ENCODE data around the gene USP25.

Gene USP25

GRCh38 chr21:15754640-15755039 lies 24.9 kb downstream of the USP25 start:
- peaks cover 65% of the 10 kb centered on the region for H3K79me2 ChIP-seq (ENCODE audit: control insufficient read depth, insufficient read depth, low read length)
- H3K23ac ChIP-seq (ENCODE audit: low read length): no peak overlapping the region
- no peak overlapping the region for H3K18ac ChIP-seq (ENCODE audit: low read length)
- peaks cover 8% of the 10 kb centered on the region for H3K79me1 ChIP-seq (ENCODE audit: low read length)
- H3K27ac ChIP-seq (ENCODE audit: low read depth, low read length): no peak overlapping the region
- WGBS (ENCODE audit: extremely low coverage, insufficient coverage, low lambda C conversion rate): no CpG with 5 or more reads among the region's 1 CpG
- H3K56ac ChIP-seq (ENCODE audit: low read length): no peak overlapping the region
- H3K4me3 ChIP-seq (ENCODE audit: low read length): no peak overlapping the region
- no peak overlapping the region for H3K4me2 ChIP-seq (ENCODE audit: low read length)
- no peaks in the 10 kb centered on the region for H3K36me3 ChIP-seq (ENCODE audit: control insufficient read depth, insufficient read depth, low read length)
- H2BK15ac ChIP-seq (replicated peaks; ENCODE audit: low read depth): no peak overlapping the region
- no peak overlapping the region for H4K5ac ChIP-seq (ENCODE audit: low read length)
- H2BK5ac ChIP-seq (ENCODE audit: low read length): no peak overlapping the region
- no peak overlapping the region for H2BK120ac ChIP-seq (ENCODE audit: low read depth, low read length)
- H3K4ac ChIP-seq (ENCODE audit: low read depth, low read length): no peak overlapping the region
- no peak overlapping the region for H3K9ac ChIP-seq (ENCODE audit: low read length)
- no peaks in the 10 kb centered on the region for H3K27me3 ChIP-seq (ENCODE audit: insufficient read depth, low read length, poor library complexity)
- no peak overlapping the region for H4K8ac ChIP-seq (ENCODE audit: low read depth, low read length)
- no peak overlapping the region for H2AK5ac ChIP-seq (ENCODE audit: low read length)
- H3K4me1 ChIP-seq (ENCODE audit: control insufficient read depth, low read depth, low read length): peaks cover 5% of the 10 kb centered on the region
- DNase-seq: no peak

- peaks cover 64% of the 10 kb centered on the region for H3K79me2 ChIP-seq (ENCODE audit: control insufficient read depth, insufficient read depth, low read length)
- no peak overlapping the region for H2AK5ac ChIP-seq (ENCODE audit: low read length)
- H4K8ac ChIP-seq (ENCODE audit: low read depth, low read length): no peak overlapping the region
- H4K5ac ChIP-seq (ENCODE audit: low read length): no peak overlapping the region
- no peak overlapping the region for H3K4me3 ChIP-seq (ENCODE audit: low read length)
- H3K18ac ChIP-seq (ENCODE audit: low read length): no peak overlapping the region
- WGBS (ENCODE audit: extremely low coverage, insufficient coverage, low lambda C conversion rate): no CpG with 5 or more reads among the region's 3 CpGs
- H3K27me3 ChIP-seq (ENCODE audit: insufficient read depth, low read length, poor library complexity): no peaks in the 10 kb centered on the region
- no peak overlapping the region for H3K9ac ChIP-seq (ENCODE audit: low read length)
- H3K4me1 ChIP-seq (ENCODE audit: control insufficient read depth, low read depth, low read length): peaks cover 8% of the 10 kb centered on the region
- no peak overlapping the region for H3K56ac ChIP-seq (ENCODE audit: low read length)
- H3K79me1 ChIP-seq (ENCODE audit: low read length): peaks cover 9% of the 10 kb centered on the region
- no peak overlapping the region for H3K4me2 ChIP-seq (ENCODE audit: low read length)
- H3K27ac ChIP-seq (ENCODE audit: low read depth, low read length): no peak overlapping the region
- no peaks in the 10 kb centered on the region for H3K36me3 ChIP-seq (ENCODE audit: control insufficient read depth, insufficient read depth, low read length)
- no peak overlapping the region for H2BK5ac ChIP-seq (ENCODE audit: low read length)
- H3K23ac ChIP-seq (ENCODE audit: low read length): no peak overlapping the region
- H2BK120ac ChIP-seq (ENCODE audit: low read depth, low read length): no peak overlapping the region
- DNase-seq: no peak
- no peak overlapping the region for H2BK15ac ChIP-seq (replicated peaks; ENCODE audit: low read depth)
- H3K4ac ChIP-seq (ENCODE audit: low read depth, low read length): no peak overlapping the region
These were observed 25.3 kb downstream of the USP25 start for GRCh38 chr21:15755125-15755524.

- Histone ChIP-seq H3K4me1 (ENCODE audit: control insufficient read depth, low read depth, low read length) (peaks cover 11% of the 10 kb centered on the region), H3K9ac (ENCODE audit: low read length) (no peak overlapping the region), H3K79me1 (ENCODE audit: low read length) (peaks cover 13% of the 10 kb centered on the region), H3K36me3 (ENCODE audit: control insufficient read depth, insufficient read depth, low read length) (no peaks in the 10 kb centered on the region), H3K4ac (ENCODE audit: low read depth, low read length) (no peak overlapping the region), H3K4me3 (ENCODE audit: low read length) (no peak overlapping the region), H3K4me2 (ENCODE audit: low read length) (no peak overlapping the region), H3K79me2 (ENCODE audit: control insufficient read depth, insufficient read depth, low read length) (peaks cover 64% of the 10 kb centered on the region), H2BK5ac (ENCODE audit: low read length) (no peak overlapping the region), H2AK5ac (ENCODE audit: low read length) (no peak overlapping the region), H3K27ac (ENCODE audit: low read depth, low read length) (no peak overlapping the region), H2BK120ac (ENCODE audit: low read depth, low read length) (no peak overlapping the region), H2BK15ac (replicated peaks; ENCODE audit: low read depth) (no peak overlapping the region), H3K27me3 (ENCODE audit: insufficient read depth, low read length, poor library complexity) (no peaks in the 10 kb centered on the region), H3K56ac (ENCODE audit: low read length) (no peak overlapping the region), H4K8ac (ENCODE audit: low read depth, low read length) (no peak overlapping the region), H4K5ac (ENCODE audit: low read length) (no peak overlapping the region), H3K18ac (ENCODE audit: low read length) (no peak overlapping the region), H3K23ac (ENCODE audit: low read length) (no peak overlapping the region)
- no CpG with 5 or more reads among the region's 2 CpGs for WGBS (ENCODE audit: extremely low coverage, insufficient coverage, low lambda C conversion rate)
- peak; percentile 83 for DNase-seq
These were observed 29.7 kb downstream of the USP25 start for GRCh38 chr21:15759469-15759868.

- Histone ChIP-seq H3K4me3 (ENCODE audit: low read length) (no peak overlapping the region), H3K36me3 (ENCODE audit: control insufficient read depth, insufficient read depth, low read length) (no peaks in the 10 kb centered on the region), H3K23ac (ENCODE audit: low read length) (no peak overlapping the region), H3K27me3 (ENCODE audit: insufficient read depth, low read length, poor library complexity) (no peaks in the 10 kb centered on the region), H3K79me1 (ENCODE audit: low read length) (peaks cover 9% of the 10 kb centered on the region), H2BK120ac (ENCODE audit: low read depth, low read length) (no peak overlapping the region), H2AK5ac (ENCODE audit: low read length) (no peak overlapping the region), H3K4ac (ENCODE audit: low read depth, low read length) (no peak overlapping the region), H3K27ac (ENCODE audit: low read depth, low read length) (no peak overlapping the region), H3K56ac (ENCODE audit: low read length) (no peak overlapping the region), H3K79me2 (ENCODE audit: control insufficient read depth, insufficient read depth, low read length) (peaks cover 46% of the 10 kb centered on the region), H2BK5ac (ENCODE audit: low read length) (no peak overlapping the region), H3K4me1 (ENCODE audit: control insufficient read depth, low read depth, low read length) (peaks cover 11% of the 10 kb centered on the region), H3K9ac (ENCODE audit: low read length) (no peak overlapping the region), H4K8ac (ENCODE audit: low read depth, low read length) (no peak overlapping the region), H4K5ac (ENCODE audit: low read length) (no peak overlapping the region), H2BK15ac (replicated peaks; ENCODE audit: low read depth) (no peak overlapping the region), H3K4me2 (ENCODE audit: low read length) (no peak overlapping the region), H3K18ac (ENCODE audit: low read length) (no peak overlapping the region)
- WGBS (ENCODE audit: extremely low coverage, insufficient coverage, low lambda C conversion rate): no CpG with 5 or more reads among the region's 7 CpGs
- no peak for DNase-seq
These were observed 31.8 kb downstream of the USP25 start for GRCh38 chr21:15761507-15762100.

- no peak overlapping the region for H2AK5ac ChIP-seq (ENCODE audit: low read length)
- no CpG with 5 or more reads among the region's 1 CpG for WGBS (ENCODE audit: extremely low coverage, insufficient coverage, low lambda C conversion rate)
These were observed 33.6 kb downstream of the USP25 start for GRCh38 chr21:15763359-15763758.

GRCh38 chr21:15764878-15765277 lies 35.1 kb downstream of the USP25 start:
- H3K27ac ChIP-seq (ENCODE audit: low read depth, low read length): no peak overlapping the region
- H3K9ac ChIP-seq (ENCODE audit: low read length): no peak overlapping the region
- no CpG with 5 or more reads among the region's 3 CpGs for WGBS (ENCODE audit: extremely low coverage, insufficient coverage, low lambda C conversion rate)
- peaks cover 24% of the 10 kb centered on the region for H3K79me2 ChIP-seq (ENCODE audit: control insufficient read depth, insufficient read depth, low read length)
- no peak overlapping the region for H4K8ac ChIP-seq (ENCODE audit: low read depth, low read length)
- H2BK120ac ChIP-seq (ENCODE audit: low read depth, low read length): no peak overlapping the region
- no peak overlapping the region for H3K4me3 ChIP-seq (ENCODE audit: low read length)
- no peak overlapping the region for H3K18ac ChIP-seq (ENCODE audit: low read length)
- no peak overlapping the region for H2BK5ac ChIP-seq (ENCODE audit: low read length)
- no peak overlapping the region for H3K4ac ChIP-seq (ENCODE audit: low read depth, low read length)
- no peak overlapping the region for H4K5ac ChIP-seq (ENCODE audit: low read length)
- H2AK5ac ChIP-seq (ENCODE audit: low read length): no peak overlapping the region
- no peaks in the 10 kb centered on the region for H3K36me3 ChIP-seq (ENCODE audit: control insufficient read depth, insufficient read depth, low read length)
- peaks cover 8% of the 10 kb centered on the region for H3K4me1 ChIP-seq (ENCODE audit: control insufficient read depth, low read depth, low read length)
- H3K79me1 ChIP-seq (ENCODE audit: low read length): peaks cover 7% of the 10 kb centered on the region
- no peak for DNase-seq
- no peak overlapping the region for H3K56ac ChIP-seq (ENCODE audit: low read length)
- no peak overlapping the region for H2BK15ac ChIP-seq (replicated peaks; ENCODE audit: low read depth)
- no peak overlapping the region for H3K4me2 ChIP-seq (ENCODE audit: low read length)
- H3K27me3 ChIP-seq (ENCODE audit: insufficient read depth, low read length, poor library complexity): no peaks in the 10 kb centered on the region
- no peak overlapping the region for H3K23ac ChIP-seq (ENCODE audit: low read length)

More at GRCh38 chr21:15763359-15763758, 33.6 kb downstream of the USP25 start:
- H4K8ac ChIP-seq (ENCODE audit: low read depth, low read length): no peak overlapping the region
- no peak overlapping the region for H3K18ac ChIP-seq (ENCODE audit: low read length)
- no peak overlapping the region for H3K4ac ChIP-seq (ENCODE audit: low read depth, low read length)
- H3K27me3 ChIP-seq (ENCODE audit: insufficient read depth, low read length, poor library complexity): no peaks in the 10 kb centered on the region
- no peak overlapping the region for H3K4me2 ChIP-seq (ENCODE audit: low read length)
- H4K5ac ChIP-seq (ENCODE audit: low read length): no peak overlapping the region
- H3K56ac ChIP-seq (ENCODE audit: low read length): no peak overlapping the region
- H2BK15ac ChIP-seq (replicated peaks; ENCODE audit: low read depth): no peak overlapping the region
- peaks cover 32% of the 10 kb centered on the region for H3K79me2 ChIP-seq (ENCODE audit: control insufficient read depth, insufficient read depth, low read length)
- H2BK120ac ChIP-seq (ENCODE audit: low read depth, low read length): no peak overlapping the region
- no peak overlapping the region for H3K27ac ChIP-seq (ENCODE audit: low read depth, low read length)
- H3K4me1 ChIP-seq (ENCODE audit: control insufficient read depth, low read depth, low read length): peaks cover 11% of the 10 kb centered on the region
- peaks cover 7% of the 10 kb centered on the region for H3K79me1 ChIP-seq (ENCODE audit: low read length)
- no peak overlapping the region for H3K23ac ChIP-seq (ENCODE audit: low read length)
- no peak overlapping the region for H3K9ac ChIP-seq (ENCODE audit: low read length)
- no peak overlapping the region for H2BK5ac ChIP-seq (ENCODE audit: low read length)
- no peaks in the 10 kb centered on the region for H3K36me3 ChIP-seq (ENCODE audit: control insufficient read depth, insufficient read depth, low read length)
- H3K4me3 ChIP-seq (ENCODE audit: low read length): no peak overlapping the region
- no peak for DNase-seq

Data from mesendoderm (in vitro differentiated cells).